Activated naive CD8-positive, alpha-beta T cell treated with anti-CD3 and anti-CD28 coated beads, Interleukin-2, amount 10 ng/mL, durations not matched to agents 7 days and 5 days (primary cell): ENCODE measurements around the gene FAM20A. TPM values are rescaled to one million over a fixed set of nuclear protein-coding genes. Genes with fewer than 3 reads are reported as not detected.

ENCODE experiments used
- ATAC-seq: fragments of 150-1000 bp; cut with Tn5 transposase; one replicate; pipeline ENCODE4 v1.10.0; 2021; ENCODE audit warnings: low read depth, moderate library complexity
- POLR2A ChIA-PET: fragments of 350-600 bp; sonication (Branson Sonifier 250); formaldehyde crosslinking; loops from one replicate; lab custom pipeline; 2021; ENCODE audit warnings: antibody characterized with exemption; lab: Charles Lee
- DNase-seq: peaks from one replicate; pipeline ENCODE4 v3.0.0; 2021
- H3K27ac Mint-ChIP-seq: one replicate; pipeline ENCODE4 v1.8.0; 2022; ENCODE audit warnings: mild to moderate bottlenecking, mixed read lengths
- H3K27me3 Mint-ChIP-seq: one replicate; pipeline ENCODE4 v1.8.0; 2022; ENCODE audit warnings: mild to moderate bottlenecking, moderate library complexity, mixed read lengths
- H3K36me3 Mint-ChIP-seq: one replicate; pipeline ENCODE4 v1.8.0; 2021; ENCODE audit warnings: mild to moderate bottlenecking, mixed read lengths
- H3K4me1 Mint-ChIP-seq: one replicate; pipeline ENCODE4 v1.8.0; 2021; ENCODE audit warnings: mixed read lengths
- H3K4me3 Mint-ChIP-seq: one replicate; pipeline ENCODE4 v1.8.0; 2022; ENCODE audit warnings: mild to moderate bottlenecking, moderate library complexity, mixed read lengths
- H3K9me3 Mint-ChIP-seq: one replicate; pipeline ENCODE4 v1.8.0; 2021; ENCODE audit warnings: mixed read lengths
- total RNA-seq, 2 experiments: library from RNA; stranded (reverse); gene quantifications; one replicate each; pipeline ENCODE4 v1.2.3, GENCODE V29; 2021

The FAM20A gene
- total RNA-seq, 2 experiments from 2014 or later: not detected

GRCh38 chr17:68621065-68621464, 19.9 kb upstream of the FAM20A start:
- ATAC-seq (no peak), DNase-seq (no peak)
- no peaks in the 10 kb centered on the region for H3K4me1 Mint-ChIP-seq

GRCh38 chr17:68616334-68616733, 15.2 kb upstream of the FAM20A start:
- POLR2A ChIA-PET: no interaction called here
- H3K4me3 Mint-ChIP-seq: no peak overlapping the region
- DNase-seq (no peak), ATAC-seq (no peak)
- H3K27me3 Mint-ChIP-seq: peaks cover 29% of the 10 kb centered on the region
- H3K36me3 Mint-ChIP-seq: no peaks in the 10 kb centered on the region
- H3K4me1 Mint-ChIP-seq: peaks cover 2% of the 10 kb centered on the region
- H3K27ac Mint-ChIP-seq: no peak overlapping the region
- H3K9me3 Mint-ChIP-seq: no peaks in the 10 kb centered on the region

More at GRCh38 chr17:68621065-68621464, 19.9 kb upstream of the FAM20A start:
- POLR2A ChIA-PET: no interaction called here
- Mint-ChIP-seq H3K27ac (no peak overlapping the region), H3K4me3 (no peak overlapping the region), H3K36me3 (no peaks in the 10 kb centered on the region), H3K27me3 (peaks cover 22% of the 10 kb centered on the region), H3K9me3 (no peaks in the 10 kb centered on the region)

GRCh38 chr17:68614718-68615117, 13.6 kb upstream of the FAM20A start:
- ATAC-seq (no peak), DNase-seq (no peak)
- H3K4me3 Mint-ChIP-seq: no peak overlapping the region
- peaks cover 2% of the 10 kb centered on the region for H3K9me3 Mint-ChIP-seq
- no peaks in the 10 kb centered on the region for H3K36me3 Mint-ChIP-seq
- peaks cover 2% of the 10 kb centered on the region for H3K4me1 Mint-ChIP-seq
- H3K27me3 Mint-ChIP-seq: peaks cover 36% of the 10 kb centered on the region
- POLR2A ChIA-PET: no interaction called here
- H3K27ac Mint-ChIP-seq: no peak overlapping the region

GRCh38 chr17:68613739-68614298, 12.7 kb upstream of the FAM20A start:
- Mint-ChIP-seq H3K36me3 (no peaks in the 10 kb centered on the region), H3K27me3 (peaks cover 28% of the 10 kb centered on the region), H3K4me3 (no peak overlapping the region), H3K27ac (no peak overlapping the region), H3K4me1 (peaks cover 2% of the 10 kb centered on the region), H3K9me3 (peaks cover 7% of the 10 kb centered on the region)
- ATAC-seq (peak; percentile 81), DNase-seq (peak; percentile 26)
- POLR2A ChIA-PET: no interaction called here

GRCh38 chr17:68612923-68613292, 11.7 kb upstream of the FAM20A start:
- no peak for DNase-seq
- H3K27ac Mint-ChIP-seq: no peak overlapping the region
- H3K9me3 Mint-ChIP-seq: peaks cover 8% of the 10 kb centered on the region
- H3K4me1 Mint-ChIP-seq: peaks cover 2% of the 10 kb centered on the region
- POLR2A ChIA-PET: no interaction called here
- no peak for ATAC-seq
- peaks cover 27% of the 10 kb centered on the region for H3K27me3 Mint-ChIP-seq
- no peaks in the 10 kb centered on the region for H3K36me3 Mint-ChIP-seq
- no peak overlapping the region for H3K4me3 Mint-ChIP-seq

GRCh38 chr17:68612209-68612922, 11.2 kb upstream of the FAM20A start:
- Mint-ChIP-seq H3K27ac (no peak overlapping the region), H3K27me3 (peaks cover 31% of the 10 kb centered on the region), H3K4me3 (no peak overlapping the region), H3K4me1 (peaks cover 2% of the 10 kb centered on the region), H3K9me3 (peaks cover 11% of the 10 kb centered on the region), H3K36me3 (no peaks in the 10 kb centered on the region)
- DNase-seq (no peak), ATAC-seq (no peak)
- POLR2A ChIA-PET: no interaction called here

GRCh38 chr17:68611353-68612208, 10.4 kb upstream of the FAM20A start:
- POLR2A ChIA-PET: no interaction called here
- Mint-ChIP-seq H3K36me3 (no peaks in the 10 kb centered on the region), H3K9me3 (peaks cover 12% of the 10 kb centered on the region), H3K27me3 (peaks cover 34% of the 10 kb centered on the region), H3K4me3 (no peak overlapping the region), H3K27ac (no peak overlapping the region), H3K4me1 (peaks cover 2% of the 10 kb centered on the region)
- DNase-seq (no peak), ATAC-seq (no peak)

GRCh38 chr17:68610554-68610953, 9.4 kb upstream of the FAM20A start:
- DNase-seq: no peak
- POLR2A ChIA-PET: no interaction called here
- Mint-ChIP-seq H3K4me1 (peaks cover 2% of the 10 kb centered on the region), H3K27ac (no peak overlapping the region), H3K9me3 (peaks cover 15% of the 10 kb centered on the region), H3K4me3 (no peak overlapping the region), H3K36me3 (no peaks in the 10 kb centered on the region), H3K27me3 (peaks cover 43% of the 10 kb centered on the region)
- no peak for ATAC-seq

GRCh38 chr17:68608515-68609130, 7.5 kb upstream of the FAM20A start:
- H3K27ac Mint-ChIP-seq: no peak overlapping the region
- ATAC-seq (no peak), DNase-seq (no peak)
- H3K4me3 Mint-ChIP-seq: no peak overlapping the region
- H3K36me3 Mint-ChIP-seq: no peaks in the 10 kb centered on the region
- peaks cover 41% of the 10 kb centered on the region for H3K27me3 Mint-ChIP-seq
- POLR2A ChIA-PET: no interaction called here
- peaks cover 15% of the 10 kb centered on the region for H3K9me3 Mint-ChIP-seq
- no peaks in the 10 kb centered on the region for H3K4me1 Mint-ChIP-seq

- Mint-ChIP-seq H3K4me3 (no peak overlapping the region), H3K4me1 (no peaks in the 10 kb centered on the region), H3K27me3 (peaks cover 54% of the 10 kb centered on the region), H3K9me3 (peaks cover 15% of the 10 kb centered on the region), H3K36me3 (no peaks in the 10 kb centered on the region), H3K27ac (no peak overlapping the region)
- POLR2A ChIA-PET: no interaction called here
- DNase-seq: no peak
- no peak for ATAC-seq
Observed at GRCh38 chr17:68606451-68607307, 5.5 kb upstream of the FAM20A start.

- POLR2A ChIA-PET: no interaction called here
- no peaks in the 10 kb centered on the region for H3K4me1 Mint-ChIP-seq
- H3K36me3 Mint-ChIP-seq: no peaks in the 10 kb centered on the region
- H3K9me3 Mint-ChIP-seq: peaks cover 15% of the 10 kb centered on the region
- no peak overlapping the region for H3K27ac Mint-ChIP-seq
- H3K4me3 Mint-ChIP-seq: no peak overlapping the region
- ATAC-seq: no peak
- peaks cover 52% of the 10 kb centered on the region for H3K27me3 Mint-ChIP-seq
- DNase-seq: no peak
Observed at GRCh38 chr17:68605914-68606313, 4.7 kb upstream of the FAM20A start.

- Mint-ChIP-seq H3K4me1 (peaks cover 3% of the 10 kb centered on the region), H3K27ac (no peak overlapping the region), H3K27me3 (peaks cover 56% of the 10 kb centered on the region), H3K9me3 (peaks cover 8% of the 10 kb centered on the region), H3K4me3 (no peak overlapping the region), H3K36me3 (no peaks in the 10 kb centered on the region)
- DNase-seq (no peak), ATAC-seq (no peak)
- POLR2A ChIA-PET: no interaction called here
Observed at GRCh38 chr17:68603656-68604055, 2.5 kb upstream of the FAM20A start.

- ATAC-seq (no peak), DNase-seq (no peak)
- POLR2A ChIA-PET: no interaction called here
- Mint-ChIP-seq H3K9me3 (peaks cover 8% of the 10 kb centered on the region), H3K36me3 (no peaks in the 10 kb centered on the region), H3K27ac (no peak overlapping the region), H3K27me3 (peaks cover 62% of the 10 kb centered on the region), H3K4me1 (peaks cover 3% of the 10 kb centered on the region), H3K4me3 (no peak overlapping the region)
Observed at GRCh38 chr17:68603027-68603426, 1.9 kb upstream of the FAM20A start.
